Right forelimb (tissue), 1 donor: ENCODE results near the gene RAB33B.
"Not testable (repeated sequence)": the region's sequence is repeated elsewhere in the genome, so short reads cannot be mapped to it uniquely, and the experiment has no call there.

ENCODE experiments used
- DNase-seq: peaks from one replicate; pipeline ENCODE4 v3.0.0-alpha.2; 2018

The RAB33B gene

GRCh38 chr4:139465922-139466321 lies 12.0 kb downstream of the RAB33B start:
- no peak for DNase-seq

GRCh38 chr4:139468756-139469155 lies 14.8 kb downstream of the RAB33B start:
- DNase-seq = not testable (repeated sequence)

- no peak for DNase-seq
Measured at GRCh38 chr4:139469216-139469615, 15.3 kb downstream of the RAB33B start.

- no peak for DNase-seq
Measured at GRCh38 chr4:139469869-139470268, 15.9 kb downstream of the RAB33B start.

- DNase-seq = no peak
Measured at GRCh38 chr4:139470295-139470694, 16.4 kb downstream of the RAB33B start.

GRCh38 chr4:139470997-139471665 lies 17.2 kb downstream of the RAB33B start:
- no peak for DNase-seq

- DNase-seq = no peak
Measured at GRCh38 chr4:139472852-139473251, 18.9 kb downstream of the RAB33B start.

- DNase-seq = no peak
Measured at GRCh38 chr4:139476363-139476762, 22.4 kb downstream of the RAB33B start.

- no peak for DNase-seq
Measured at GRCh38 chr4:139481465-139481864, 27.5 kb downstream of the RAB33B start.

GRCh38 chr4:139483000-139483399 lies 29.1 kb downstream of the RAB33B start:
- DNase-seq = no peak

GRCh38 chr4:139484783-139485311 lies 30.9 kb downstream of the RAB33B start:
- no peak for DNase-seq

GRCh38 chr4:139488442-139488841 lies 34.5 kb downstream of the RAB33B start:
- no peak for DNase-seq

GRCh38 chr4:139489638-139490037 lies 35.7 kb downstream of the RAB33B start:
- no peak for DNase-seq

GRCh38 chr4:139492429-139492828 lies 38.5 kb downstream of the RAB33B start:
- DNase-seq = no peak

GRCh38 chr4:139493176-139493575 lies 39.3 kb downstream of the RAB33B start:
- DNase-seq = no peak

- no peak for DNase-seq
Measured at GRCh38 chr4:139499186-139499585, 45.3 kb downstream of the RAB33B start.

GRCh38 chr4:139501117-139501516 lies 47.2 kb downstream of the RAB33B start:
- DNase-seq = no peak

- DNase-seq = no peak
Measured at GRCh38 chr4:139501527-139501926, 47.6 kb downstream of the RAB33B start.

- DNase-seq = no peak
Measured at GRCh38 chr4:139501927-139502899, 48.3 kb downstream of the RAB33B start.

- no peak for DNase-seq
Measured at GRCh38 chr4:139503622-139504166, 49.8 kb downstream of the RAB33B start.

- no peak for DNase-seq
Measured at GRCh38 chr4:139506774-139507173, 52.9 kb downstream of the RAB33B start.

GRCh38 chr4:139508581-139509237 lies 54.8 kb downstream of the RAB33B start:
- no peak for DNase-seq
